A549 (cell line): ENCODE data around the gene PHF21B. TPM values are rescaled to one million over a fixed set of nuclear protein-coding genes. Genes with fewer than 3 reads are reported as not detected.

Experiments used
- ATAC-seq, 2 experiments: fragments of 200-7000 bp in 1 of 2; fragments of >200 bp in 1 of 2; cut with Nextera tagmentation in 1 of 2; cut with Tn5 transposase in 1 of 2; 3 replicates each; pipeline versions ENCODE4 v1.8.0 to v1.9.1; 2018 to 2020; ENCODE audit warnings: mild to moderate bottlenecking in 1 of 2, moderate library complexity in 1 of 2
- CTCF ChIA-PET: fragments of 300-600 bp; sonication (Branson Sonifier 250); formaldehyde crosslinking; extraction: SDS; loops from one replicate; lab custom pipeline; 2021; ENCODE audit warnings: antibody characterized with exemption, inconsistent platforms; lab: Yijun Ruan, JAX
- POLR2A ChIA-PET: fragments of 350-600 bp; formaldehyde crosslinking; extraction: SDS; loops from one replicate; lab custom pipeline; 2021; ENCODE audit warnings: antibody characterized with exemption, inconsistent platforms; lab: Yijun Ruan, JAX
- DNase-seq, 2 experiments: peaks; one replicate each; pipeline versions ENCODE4 v3.0.0 to v3.0.0-alpha.2; 2011 to 2016; ENCODE audit warnings: low read depth in 1 of 2, low spot score in 1 of 2
- FAIRE-seq: peaks from 2 replicates; lab custom pipeline; 2011; peaks lifted over from hg19 to GRCh38; lab: Jason Lieb, UNC
- H3K27ac ChIP-seq, 2 experiments: fragments of >200 bp; sonication (Bioruptor Twin); formaldehyde crosslinking; 3 replicates each; pipeline ENCODE4 v1.5.1; 2016 to 2017
- H3K4me1 ChIP-seq: fragments of >200 bp; sonication (Bioruptor Twin); formaldehyde crosslinking; 3 replicates; pipeline ENCODE4 v1.6.1; 2016
- H3K4me2 ChIP-seq: fragments of >200 bp; sonication (Bioruptor Twin); formaldehyde crosslinking; 3 replicates; pipeline ENCODE4 v1.6.1; 2016
- H3K4me3 ChIP-seq: fragments of >200 bp; sonication (Bioruptor Twin); formaldehyde crosslinking; 3 replicates; pipeline ENCODE4 v1.5.1; 2016
- H3K9me3 ChIP-seq: fragments of >200 bp; sonication (Bioruptor Twin); formaldehyde crosslinking; 3 replicates; pipeline ENCODE4 v1.6.1; 2016
- BHLHE40 ChIP-seq: IDR thresholded peaks from 2 replicates; pipeline ENCODE4 v1.6.1; 2012; ENCODE audit warnings: low read depth, low read length, inconsistent platforms
- CBX2 ChIP-seq: fragments of 200-600 bp; sonication (generic); IDR thresholded peaks from 2 replicates; pipeline ENCODE4 v1.6.1; 2016; ENCODE audit warnings: low read depth, mild to moderate bottlenecking, borderline replicate concordance
- CBX8 ChIP-seq: fragments of 200-600 bp; sonication (generic); IDR thresholded peaks from 2 replicates; pipeline ENCODE4 v1.6.1; 2016
- CEBPB ChIP-seq, 2 experiments: fragments of >200 bp in 1 of 2; sonication (Bioruptor Twin) in 1 of 2; formaldehyde crosslinking in 1 of 2; IDR thresholded peaks; 2 replicates each; pipeline ENCODE4 v1.6.1; 2012 to 2016
- E2F6 ChIP-seq: IDR thresholded peaks from 2 replicates; pipeline ENCODE4 v1.6.1; 2012; ENCODE audit warnings: low read depth, borderline replicate concordance
- FOSL2 ChIP-seq, 2 experiments: fragments of 450-650 bp in 1 of 2; fragments of >200 bp in 1 of 2; sonication (Bioruptor Twin) in 1 of 2; formaldehyde crosslinking; IDR thresholded peaks; 2 replicates each; pipeline versions ENCODE4 v1.5.0 to v1.6.1; 2016 to 2020; ENCODE audit warnings: mild to moderate bottlenecking in 1 of 2, moderate library complexity in 1 of 2
- FOXS1 ChIP-seq: fragments of 250-450 bp; sonication (Bioruptor Pico); IDR thresholded peaks from 2 replicates; pipeline ENCODE4 v1.5.0; 2020; ENCODE audit warnings: mild to moderate bottlenecking, moderate library complexity
- HDAC2 ChIP-seq: fragments of 200-600 bp; sonication (generic); IDR thresholded peaks from 2 replicates; pipeline ENCODE4 v1.6.1; 2016
- HES2 ChIP-seq: fragments of >200 bp; sonication (Bioruptor Twin); formaldehyde crosslinking; IDR thresholded peaks from 2 replicates; pipeline ENCODE4 v1.6.1; 2016
- HEYL ChIP-seq: fragments of 250-450 bp; sonication (Bioruptor Pico); IDR thresholded peaks from 2 replicates; pipeline ENCODE4 v1.8.0; 2021; ENCODE audit warnings: mild to moderate bottlenecking, moderate library complexity
- HOXB13 ChIP-seq: fragments of 250-450 bp; sonication (Bioruptor Pico); IDR thresholded peaks from 2 replicates; pipeline ENCODE4 v1.5.0; 2020; ENCODE audit warnings: low read depth, mild to moderate bottlenecking, moderate library complexity
- HOXB5 ChIP-seq: fragments of 250-450 bp; sonication (Bioruptor Pico); IDR thresholded peaks from 2 replicates; pipeline ENCODE4 v1.5.0; 2020; ENCODE audit warnings: mild to moderate bottlenecking, moderate library complexity
- MAX ChIP-seq: IDR thresholded peaks from 2 replicates; pipeline ENCODE4 v1.6.1; 2012
- NFE2L2 ChIP-seq: fragments of 150-350 bp; conservative IDR thresholded peaks from 2 replicates; pipeline ENCODE4 v1.6.1; 2014; ENCODE audit warnings: low read length
- PBX3 ChIP-seq: IDR thresholded peaks from 2 replicates; pipeline ENCODE4 v1.6.1; 2012
- RAD21 ChIP-seq, 2 experiments: fragments of >200 bp in 1 of 2; sonication (Bioruptor Twin) in 1 of 2; formaldehyde crosslinking in 1 of 2; IDR thresholded peaks in 1 of 2; conservative IDR thresholded peaks in 1 of 2; 2 replicates in 1 of 2; 3 replicates in 1 of 2; pipeline ENCODE4 v1.6.1; 2012 to 2018; ENCODE audit warnings: inconsistent platforms in 1 of 2
- RARB ChIP-seq: fragments of 250-450 bp; sonication (Bioruptor Pico); IDR thresholded peaks from 2 replicates; pipeline ENCODE4 v1.8.0; 2021; ENCODE audit warnings: mild to moderate bottlenecking, moderate library complexity
- RCOR1 ChIP-seq: fragments of 150-350 bp; IDR thresholded peaks from 2 replicates; pipeline ENCODE4 v1.6.1; 2014; ENCODE audit warnings: antibody characterized with exemption, low read length, low read depth
- RFX5 ChIP-seq: fragments of 450-650 bp; IDR thresholded peaks from 2 replicates; pipeline ENCODE4 v1.7.1; 2014; ENCODE audit warnings: antibody characterized with exemption, mild to moderate bottlenecking, moderate library complexity
- RNF2 ChIP-seq: fragments of 200-600 bp; sonication (generic); IDR thresholded peaks from 2 replicates; pipeline ENCODE4 v1.6.1; 2016; ENCODE audit warnings: low read depth, mild to moderate bottlenecking, antibody characterized with exemption, moderate library complexity, borderline replicate concordance
- USF2 ChIP-seq: fragments of 450-650 bp; IDR thresholded peaks from 2 replicates; pipeline ENCODE4 v1.6.1; 2014; ENCODE audit warnings: antibody characterized with exemption
- ZC3H11A ChIP-seq: fragments of 450-650 bp; IDR thresholded peaks from 2 replicates; pipeline ENCODE4 v1.6.1; 2014; ENCODE audit warnings: antibody characterized with exemption, mild to moderate bottlenecking
- ZFP36 ChIP-seq: fragments of 450-650 bp; IDR thresholded peaks from 2 replicates; pipeline ENCODE4 v1.6.1; 2014; ENCODE audit warnings: borderline replicate concordance; ENCODE audit not compliant: partially characterized antibody
- ZSCAN20 ChIP-seq: fragments of 250-450 bp; sonication (Bioruptor Pico); IDR thresholded peaks from 2 replicates; pipeline ENCODE4 v1.8.0; 2022; ENCODE audit warnings: mild to moderate bottlenecking, moderate library complexity
- WGBS: methylation state at CpG from one replicate; pipeline ENCODE4 v1.1.6; 2017; ENCODE audit errors: missing lambda C conversion rate; 5-methylcytosine and 5-hydroxymethylcytosine counted together
- polyA plus RNA-seq, 4 experiments: library from polyadenylated mRNA; depleted of rRNA in 3 of 4; stranded (reverse); fragments of >200 nt; fragmentation: RNase III in 1 of 4; extraction: RNeasy Plus Mini Kit Qiagen cat#74134 plus additional on column Dnase treatment in 1 of 4; gene quantifications; 2 replicates in 3 of 4; 3 replicates in 1 of 4; pipeline ENCODE4 v1.2.3, GENCODE V29; 2011 to 2017

Gene PHF21B
- polyA plus RNA-seq, 2 of the 4 experiments (the other 2 are of a cell fraction) = 0.50 to 0.70 TPM

GRCh38 chr22:44941207-44941606, 68.6 kb downstream of the PHF21B start:
- H3K27ac ChIP-seq = no peak overlapping the region
- POLR2A ChIA-PET = no interaction called here
- CTCF ChIA-PET = no interaction called here
- H3K4me3 ChIP-seq = no peak overlapping the region
- WGBS = 70% methylated on average over 11 of the region's 15 CpGs
- no peak for DNase-seq
- no peaks in the 10 kb centered on the region for H3K9me3 ChIP-seq
- ATAC-seq = no peak
- TF ChIP-seq BHLHE40 (no peak), NFE2L2 (no peak), ZFP36 (no peak), CBX8 (no peak), ZC3H11A (no peak), USF2 (no peak), MAX (no peak), RAD21 (conservative IDR thresholded peaks at IDR 0.05 in 1 of 2, IDR thresholded peaks at IDR 0.05 in 1 of 2) (no peak)
- no peaks in the 10 kb centered on the region for H3K4me1 ChIP-seq
- no peak overlapping the region for H3K4me2 ChIP-seq
- FAIRE-seq = no peak

- H3K4me2 ChIP-seq = no peak overlapping the region
- WGBS = 78% methylated on average over 11 of the region's 11 CpGs
- no peak overlapping the region for H3K27ac ChIP-seq
- ChIA-PET CTCF (no interaction called here), POLR2A (no interaction called here)
- FAIRE-seq = no peak
- no peak for ATAC-seq
- no peaks in the 10 kb centered on the region for H3K4me1 ChIP-seq
- H3K9me3 ChIP-seq = no peaks in the 10 kb centered on the region
- DNase-seq = no peak
- TF ChIP-seq CBX2 = no peak
- no peak overlapping the region for H3K4me3 ChIP-seq
These were observed 69.7 kb downstream of the PHF21B start for GRCh38 chr22:44940130-44940529.

- FAIRE-seq (no peak), DNase-seq (no peak), ATAC-seq (no peak)
- ChIA-PET CTCF (no interaction called here), POLR2A (no interaction called here)
- no peak overlapping the region for H3K4me2 ChIP-seq
- no peaks in the 10 kb centered on the region for H3K9me3 ChIP-seq
- no peak overlapping the region for H3K27ac ChIP-seq
- WGBS = 63% methylated on average over 8 of the region's 11 CpGs
- H3K4me3 ChIP-seq = no peak overlapping the region
- TF ChIP-seq RCOR1 (no peak), E2F6 (no peak), HOXB5 (CRISPR knock-in tag) (no peak), HES2 (no peak), RNF2 (no peak), HEYL (CRISPR knock-in tag) (no peak), HDAC2 (no peak), RARB (no peak), NFE2L2 (no peak), CEBPB (IDR thresholded peaks at IDR 0.05) (no peak), PBX3 (no peak), FOXS1 (CRISPR knock-in tag) (no peak), ZSCAN20 (CRISPR knock-in tag) (no peak), RFX5 (no peak), FOSL2 (IDR thresholded peaks at IDR 0.05) (no peak), FOSL2 (CRISPR knock-in tag; IDR thresholded peaks at IDR 0.05) (no peak), USF2 (no peak), HOXB13 (CRISPR knock-in tag) (no peak)
- H3K4me1 ChIP-seq = no peaks in the 10 kb centered on the region
These were observed 70.4 kb downstream of the PHF21B start for GRCh38 chr22:44939451-44939850.
